Liver (tissue), 9 donors: Measurements from ENCODE around the gene EIF4E2. TPM values are rescaled to one million over a fixed set of nuclear protein-coding genes. Genes with fewer than 3 reads are reported as not detected.

Source experiments
- DNase-seq: peaks from one replicate; pipeline ENCODE4 v3.0.0-alpha.2; 2017; ENCODE audit warnings: low spot score
- H3K27ac ChIP-seq, 2 donors: one replicate each; pipeline ENCODE4 v1.7.0; 2013; ENCODE audit warnings: inconsistent platforms in 2 of 2, low read length in 2 of 2, control low read depth in 1 of 2, low read depth in 1 of 2, mild to moderate bottlenecking in 1 of 2
- H3K27me3 ChIP-seq, 4 donors: one replicate each; pipeline versions ENCODE4 v1.6.1 to v1.7.0; 2013; ENCODE audit warnings: low read length in 3 of 4, inconsistent platforms in 1 of 4, mild to moderate bottlenecking in 1 of 4, moderate library complexity in 1 of 4; ENCODE audit not compliant: control insufficient read depth in 4 of 4, insufficient read depth in 4 of 4
- H3K36me3 ChIP-seq, 4 donors: one replicate each; pipeline versions ENCODE4 v1.6.1 to v1.7.0; 2013; ENCODE audit warnings: low read length in 3 of 4, mild to moderate bottlenecking in 3 of 4, low read depth in 1 of 4, moderate library complexity in 1 of 4; ENCODE audit not compliant: control insufficient read depth in 4 of 4, insufficient read depth in 3 of 4
- H3K4me1 ChIP-seq, 4 donors: one replicate each; pipeline versions ENCODE4 v1.6.1 to v1.7.0; 2013; ENCODE audit warnings: low read length in 3 of 4, mild to moderate bottlenecking in 3 of 4, moderate library complexity in 1 of 4; ENCODE audit not compliant: control insufficient read depth in 4 of 4, insufficient read depth in 4 of 4
- H3K4me3 ChIP-seq, 3 donors: one replicate each; pipeline versions ENCODE4 v1.6.1 to v1.7.0; 2013; ENCODE audit warnings: low read length in 3 of 3, control low read depth in 1 of 3, low read depth in 1 of 3, mild to moderate bottlenecking in 1 of 3
- H3K9ac ChIP-seq, 2 donors: one replicate each; pipeline ENCODE4 v1.7.0; 2013; ENCODE audit warnings: low read length in 2 of 2, mild to moderate bottlenecking in 2 of 2, moderate library complexity in 2 of 2, control low read depth in 1 of 2, low read depth in 1 of 2
- H3K9me3 ChIP-seq, 4 donors: one replicate each; pipeline versions ENCODE4 v1.6.1 to v1.7.0; 2013; ENCODE audit warnings: low read length in 3 of 4; ENCODE audit not compliant: control insufficient read depth in 4 of 4
- EGR1 ChIP-seq, 2 donors: IDR thresholded peaks; 2 replicates each; pipeline ENCODE4 v1.6.1; 2016 to 2018; ENCODE audit warnings: antibody characterized with exemption in 2 of 2, low read depth in 2 of 2
- FOXA1 ChIP-seq: IDR thresholded peaks from 2 replicates; pipeline ENCODE4 v1.6.1; 2016; ENCODE audit warnings: antibody characterized with exemption
- FOXA2 ChIP-seq: IDR thresholded peaks from 2 replicates; pipeline ENCODE4 v1.6.1; 2016; ENCODE audit warnings: antibody characterized with exemption
- GABPA ChIP-seq, 2 donors: IDR thresholded peaks in 1 of 2; conservative IDR thresholded peaks in 1 of 2; 2 replicates each; pipeline ENCODE4 v1.6.1; 2016; ENCODE audit warnings: antibody characterized with exemption in 2 of 2, mild to moderate bottlenecking in 1 of 2, moderate library complexity in 1 of 2
- HNF4G ChIP-seq: IDR thresholded peaks from 2 replicates; pipeline ENCODE4 v1.6.1; 2016; ENCODE audit warnings: antibody characterized with exemption
- JUND ChIP-seq, 2 donors: IDR thresholded peaks; 2 replicates each; pipeline ENCODE4 v1.6.1; 2016; ENCODE audit warnings: antibody characterized with exemption in 2 of 2
- NR2F2 ChIP-seq: IDR thresholded peaks from 2 replicates; pipeline ENCODE4 v1.6.1; 2016; ENCODE audit warnings: antibody characterized with exemption
- RAD21 ChIP-seq, 2 donors: IDR thresholded peaks; 2 replicates each; pipeline ENCODE4 v1.6.1; 2016; ENCODE audit warnings: antibody characterized with exemption in 2 of 2, mild to moderate bottlenecking in 2 of 2
- RXRA ChIP-seq, 2 donors: IDR thresholded peaks; 2 replicates each; pipeline ENCODE4 v1.6.1; 2017 to 2018; ENCODE audit warnings: antibody characterized with exemption in 2 of 2, mild to moderate bottlenecking in 1 of 2
- SP1 ChIP-seq: IDR thresholded peaks from 2 replicates; pipeline ENCODE4 v1.6.1; 2018; ENCODE audit warnings: antibody characterized with exemption, mild to moderate bottlenecking
- TAF1 ChIP-seq: conservative IDR thresholded peaks from 2 replicates; pipeline ENCODE4 v1.6.1; 2016; ENCODE audit warnings: antibody characterized with exemption, mild to moderate bottlenecking
- YY1 ChIP-seq: IDR thresholded peaks from 2 replicates; pipeline ENCODE4 v1.6.1; 2016; ENCODE audit warnings: antibody characterized with exemption, mild to moderate bottlenecking
- WGBS: extraction: QIAGEN DNeasy Blood & Tissue Kit; methylation state at CpG from one replicate; pipeline ENCODE4 v1.1.7; 2013; 5-methylcytosine and 5-hydroxymethylcytosine counted together
- polyA plus RNA-seq, 2 donors: library from polyadenylated mRNA; stranded (reverse) in 1 of 2; unstranded in 1 of 2; fragments of 200-250 nt in 1 of 2; fragments of >200 nt in 1 of 2; fragmentation: Nextera tagmentation in 1 of 2; extraction: Ambion mirVana in 1 of 2; gene quantifications; one replicate each; pipeline versions ENCODE4 v1.2.1 to v1.2.3, GENCODE V29; 2013 to 2015
- total RNA-seq, 2 donors: library from RNA; depleted of rRNA; stranded (reverse); fragments of >200 nt; gene quantifications; one replicate each; pipeline ENCODE4 v1.2.3, GENCODE V29; 2014
- TF ChIP-seq, protein P1 (sequence below): IDR thresholded peaks from 2 replicates; pipeline ENCODE4 v1.6.1; 2016; ENCODE audit warnings: antibody characterized with exemption
- TF ChIP-seq, protein P2 (sequence below): IDR thresholded peaks from 2 replicates; pipeline ENCODE4 v1.6.1; 2016; ENCODE audit warnings: antibody characterized with exemption
- TF ChIP-seq, protein P3 (sequence below): IDR thresholded peaks from 2 replicates; pipeline ENCODE4 v1.6.1; 2016; ENCODE audit warnings: antibody characterized with exemption
- TF ChIP-seq, protein P4 (sequence below): IDR thresholded peaks from 2 replicates; pipeline ENCODE4 v1.6.1; 2016; ENCODE audit warnings: antibody characterized with exemption, mild to moderate bottlenecking
- TF ChIP-seq, protein P5 (sequence below): fragments of 150-350 bp; IDR thresholded peaks from 2 replicates; pipeline ENCODE4 v1.5.1; 2017; ENCODE audit warnings: improper control_type of control experiment, low read depth, low read length; ENCODE audit not compliant: missing input control
- donor health status: healthy.
- donor health status: healthy.
- donor health status: healthy.
- donor health status: healthy.
- donor health status: healthy.

Gene EIF4E2
- total and polyA plus RNA-seq, 4 donors, result 30.0 to 46.9 (median 45.4) TPM

DNA sequence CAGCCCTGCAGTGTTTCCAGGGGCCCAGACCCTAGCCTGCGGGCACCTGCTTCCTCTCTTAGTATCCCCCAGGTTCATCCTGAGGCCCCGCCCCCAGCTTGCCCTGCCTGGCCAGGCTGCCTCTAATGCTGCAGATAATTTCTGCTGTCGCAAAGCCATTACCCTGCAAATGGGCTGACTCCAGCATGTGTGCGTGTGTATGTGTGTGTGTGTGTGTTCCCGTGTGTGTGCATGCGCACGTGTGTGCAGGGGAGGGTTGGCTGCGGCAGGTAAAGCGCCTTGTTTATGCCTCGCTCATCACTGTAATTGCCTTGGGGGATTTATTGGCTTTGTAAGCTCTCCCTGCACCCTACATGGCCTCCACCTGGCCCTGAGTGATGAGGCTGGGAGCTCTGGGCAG is 37.9 kb upstream of the EIF4E2 start:
- TF ChIP-seq, protein P1, sequence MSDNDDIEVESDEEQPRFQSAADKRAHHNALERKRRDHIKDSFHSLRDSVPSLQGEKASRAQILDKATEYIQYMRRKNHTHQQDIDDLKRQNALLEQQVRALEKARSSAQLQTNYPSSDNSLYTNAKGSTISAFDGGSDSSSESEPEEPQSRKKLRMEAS, result no peak
- TF ChIP-seq HNF4G (no peak), JUND (IDR thresholded peaks at IDR 0.05) (no peak), EGR1 (IDR thresholded peaks at IDR 0.05; ENCODE audit: low read depth in 2 of 2) (no peak), FOXA1 (no peak), TAF1 (no peak), NR2F2 (no peak), SP1 (no peak), RAD21 (IDR thresholded peaks at IDR 0.05) (no peak), GABPA (IDR thresholded peaks at IDR 0.05 in 1 of 2, conservative IDR thresholded peaks at IDR 0.05 in 1 of 2) (no peak), FOXA2 (no peak), YY1 (no peak)
- TF ChIP-seq, protein P2, sequence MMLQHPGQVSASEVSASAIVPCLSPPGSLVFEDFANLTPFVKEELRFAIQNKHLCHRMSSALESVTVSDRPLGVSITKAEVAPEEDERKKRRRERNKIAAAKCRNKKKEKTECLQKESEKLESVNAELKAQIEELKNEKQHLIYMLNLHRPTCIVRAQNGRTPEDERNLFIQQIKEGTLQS, result no peak
- TF ChIP-seq, protein P3, sequence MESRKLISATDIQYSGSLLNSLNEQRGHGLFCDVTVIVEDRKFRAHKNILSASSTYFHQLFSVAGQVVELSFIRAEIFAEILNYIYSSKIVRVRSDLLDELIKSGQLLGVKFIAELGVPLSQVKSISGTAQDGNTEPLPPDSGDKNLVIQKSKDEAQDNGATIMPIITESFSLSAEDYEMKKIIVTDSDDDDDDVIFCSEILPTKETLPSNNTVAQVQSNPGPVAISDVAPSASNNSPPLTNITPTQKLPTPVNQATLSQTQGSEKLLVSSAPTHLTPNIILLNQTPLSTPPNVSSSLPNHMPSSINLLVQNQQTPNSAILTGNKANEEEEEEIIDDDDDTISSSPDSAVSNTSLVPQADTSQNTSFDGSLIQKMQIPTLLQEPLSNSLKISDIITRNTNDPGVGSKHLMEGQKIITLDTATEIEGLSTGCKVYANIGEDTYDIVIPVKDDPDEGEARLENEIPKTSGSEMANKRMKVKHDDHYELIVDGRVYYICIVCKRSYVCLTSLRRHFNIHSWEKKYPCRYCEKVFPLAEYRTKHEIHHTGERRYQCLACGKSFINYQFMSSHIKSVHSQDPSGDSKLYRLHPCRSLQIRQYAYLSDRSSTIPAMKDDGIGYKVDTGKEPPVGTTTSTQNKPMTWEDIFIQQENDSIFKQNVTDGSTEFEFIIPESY, result no peak
- TF ChIP-seq, protein P4, sequence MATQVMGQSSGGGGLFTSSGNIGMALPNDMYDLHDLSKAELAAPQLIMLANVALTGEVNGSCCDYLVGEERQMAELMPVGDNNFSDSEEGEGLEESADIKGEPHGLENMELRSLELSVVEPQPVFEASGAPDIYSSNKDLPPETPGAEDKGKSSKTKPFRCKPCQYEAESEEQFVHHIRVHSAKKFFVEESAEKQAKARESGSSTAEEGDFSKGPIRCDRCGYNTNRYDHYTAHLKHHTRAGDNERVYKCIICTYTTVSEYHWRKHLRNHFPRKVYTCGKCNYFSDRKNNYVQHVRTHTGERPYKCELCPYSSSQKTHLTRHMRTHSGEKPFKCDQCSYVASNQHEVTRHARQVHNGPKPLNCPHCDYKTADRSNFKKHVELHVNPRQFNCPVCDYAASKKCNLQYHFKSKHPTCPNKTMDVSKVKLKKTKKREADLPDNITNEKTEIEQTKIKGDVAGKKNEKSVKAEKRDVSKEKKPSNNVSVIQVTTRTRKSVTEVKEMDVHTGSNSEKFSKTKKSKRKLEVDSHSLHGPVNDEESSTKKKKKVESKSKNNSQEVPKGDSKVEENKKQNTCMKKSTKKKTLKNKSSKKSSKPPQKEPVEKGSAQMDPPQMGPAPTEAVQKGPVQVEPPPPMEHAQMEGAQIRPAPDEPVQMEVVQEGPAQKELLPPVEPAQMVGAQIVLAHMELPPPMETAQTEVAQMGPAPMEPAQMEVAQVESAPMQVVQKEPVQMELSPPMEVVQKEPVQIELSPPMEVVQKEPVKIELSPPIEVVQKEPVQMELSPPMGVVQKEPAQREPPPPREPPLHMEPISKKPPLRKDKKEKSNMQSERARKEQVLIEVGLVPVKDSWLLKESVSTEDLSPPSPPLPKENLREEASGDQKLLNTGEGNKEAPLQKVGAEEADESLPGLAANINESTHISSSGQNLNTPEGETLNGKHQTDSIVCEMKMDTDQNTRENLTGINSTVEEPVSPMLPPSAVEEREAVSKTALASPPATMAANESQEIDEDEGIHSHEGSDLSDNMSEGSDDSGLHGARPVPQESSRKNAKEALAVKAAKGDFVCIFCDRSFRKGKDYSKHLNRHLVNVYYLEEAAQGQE, result no peak
- TF ChIP-seq, protein P5, sequence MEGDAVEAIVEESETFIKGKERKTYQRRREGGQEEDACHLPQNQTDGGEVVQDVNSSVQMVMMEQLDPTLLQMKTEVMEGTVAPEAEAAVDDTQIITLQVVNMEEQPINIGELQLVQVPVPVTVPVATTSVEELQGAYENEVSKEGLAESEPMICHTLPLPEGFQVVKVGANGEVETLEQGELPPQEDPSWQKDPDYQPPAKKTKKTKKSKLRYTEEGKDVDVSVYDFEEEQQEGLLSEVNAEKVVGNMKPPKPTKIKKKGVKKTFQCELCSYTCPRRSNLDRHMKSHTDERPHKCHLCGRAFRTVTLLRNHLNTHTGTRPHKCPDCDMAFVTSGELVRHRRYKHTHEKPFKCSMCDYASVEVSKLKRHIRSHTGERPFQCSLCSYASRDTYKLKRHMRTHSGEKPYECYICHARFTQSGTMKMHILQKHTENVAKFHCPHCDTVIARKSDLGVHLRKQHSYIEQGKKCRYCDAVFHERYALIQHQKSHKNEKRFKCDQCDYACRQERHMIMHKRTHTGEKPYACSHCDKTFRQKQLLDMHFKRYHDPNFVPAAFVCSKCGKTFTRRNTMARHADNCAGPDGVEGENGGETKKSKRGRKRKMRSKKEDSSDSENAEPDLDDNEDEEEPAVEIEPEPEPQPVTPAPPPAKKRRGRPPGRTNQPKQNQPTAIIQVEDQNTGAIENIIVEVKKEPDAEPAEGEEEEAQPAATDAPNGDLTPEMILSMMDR, result no peak
- Histone ChIP-seq H3K9me3 (no peaks in the 10 kb centered on the region), H3K36me3 (no peaks in the 10 kb centered on the region), H3K4me3 (no peak overlapping the region), H3K9ac (no peak overlapping the region), H3K27me3 (no peaks in the 10 kb centered on the region), H3K4me1 (no peaks in the 10 kb centered on the region), H3K27ac (no peak overlapping the region)
- no peak for DNase-seq
- WGBS, result 87% methylated on average over 10 of the region's 10 CpGs

DNA sequence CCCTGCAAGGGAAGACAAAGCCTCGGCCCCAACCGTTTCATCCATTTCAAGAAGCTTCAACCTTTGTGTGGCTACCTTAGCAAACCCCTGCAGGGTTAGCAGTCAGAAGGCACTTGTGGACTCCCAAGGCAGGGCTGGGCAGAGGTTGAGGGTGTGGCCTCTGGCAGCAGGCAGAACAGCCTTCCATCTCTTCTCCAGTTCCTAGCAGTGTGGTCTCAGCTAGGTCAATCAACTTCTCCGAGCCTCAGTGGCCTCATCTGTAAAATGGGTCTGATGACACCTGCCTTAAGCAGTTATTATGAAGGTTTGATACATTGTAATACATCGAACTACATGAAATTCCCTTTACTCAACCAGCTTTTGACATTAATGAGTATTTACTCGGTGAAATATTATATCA is 37.1 kb upstream of the EIF4E2 start:
- Histone ChIP-seq H3K27ac (no peak overlapping the region), H3K36me3 (no peaks in the 10 kb centered on the region), H3K4me1 (no peaks in the 10 kb centered on the region), H3K4me3 (no peak overlapping the region), H3K9ac (no peak overlapping the region), H3K27me3 (no peaks in the 10 kb centered on the region), H3K9me3 (no peaks in the 10 kb centered on the region)
- TF ChIP-seq YY1 (no peak), JUND (IDR thresholded peaks at IDR 0.05) (no peak), FOXA2 (no peak), HNF4G (no peak), RXRA (IDR thresholded peaks at IDR 0.05) (no peak), TAF1 (no peak)
- TF ChIP-seq, protein P5, result no peak
- TF ChIP-seq, protein P1, result no peak
- TF ChIP-seq, protein P4, result no peak
- no peak for DNase-seq
- 71% methylated on average over 5 of the region's 5 CpGs for WGBS
